ENCODE results near the gene DPY19L2.

The DPY19L2 gene

DNA sequence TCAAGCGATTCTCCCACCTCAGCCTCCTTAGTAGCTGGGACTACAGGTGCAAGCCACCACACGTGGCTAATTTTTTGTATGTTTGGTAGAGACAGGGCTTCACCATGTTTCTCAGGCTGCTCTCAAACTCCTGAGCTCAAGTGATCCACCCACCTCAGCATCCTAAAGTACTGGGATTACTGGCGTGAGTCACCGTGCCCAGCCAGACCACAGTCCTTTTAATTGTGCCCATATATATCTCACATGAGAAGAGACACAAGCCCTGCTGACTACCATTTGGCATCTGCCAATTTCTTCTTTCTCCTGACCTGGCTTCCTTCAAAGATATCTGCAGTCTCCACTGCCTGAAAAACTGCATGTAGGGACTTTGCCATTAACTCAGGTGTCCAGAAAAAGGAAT, 142.5 kb downstream of the DPY19L2 start:
- DNase-seq (ENCODE audit: low spot score): no peak

DNA sequence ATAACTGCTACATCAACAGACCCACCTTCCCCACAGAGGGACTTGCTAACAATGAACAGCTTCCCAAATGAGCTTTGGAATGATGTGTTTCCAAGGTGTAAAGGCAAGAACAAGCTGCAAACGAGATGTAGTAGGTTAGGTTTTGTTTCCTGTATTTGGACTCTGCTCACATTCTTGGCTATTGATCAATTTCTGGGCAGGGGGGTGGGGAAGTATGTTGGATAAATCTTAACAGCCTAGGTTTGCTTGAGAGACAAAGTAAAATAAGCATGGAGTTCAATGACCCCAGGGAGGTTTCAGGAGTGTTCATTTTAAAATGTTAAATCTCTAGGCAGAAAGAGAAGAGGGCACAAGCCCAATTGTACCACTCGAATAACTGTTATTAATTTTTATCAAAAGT, 146.6 kb downstream of the DPY19L2 start:
- DNase-seq (ENCODE audit: low spot score): no peak

Data from iPS-NIHi11 (cell line).